ENCODE data around the gene SDF4.

SDF4 gene

GRCh38 chr1:1238702-1239178 is 6.9 kb upstream of the SDF4 start:
- TF ChIP-seq TEAD4 (IDR thresholded peaks at IDR 0.05), result no peak
- TF ChIP-seq NFIC (IDR thresholded peaks at IDR 0.05), result no peak
- TF ChIP-seq FOXM1 (IDR thresholded peaks at IDR 0.05; ENCODE audit: borderline replicate concordance, low read depth), result no peak
- TF ChIP-seq TAF1 (IDR thresholded peaks at IDR 0.05; ENCODE audit: low read depth), result no peak
- TF ChIP-seq CREB1 (IDR thresholded peaks at IDR 0.05; ENCODE audit: low read depth), result no peak
- TF ChIP-seq TCF12 (IDR thresholded peaks at IDR 0.05; ENCODE audit: low read depth), result no peak
- no peak for TF ChIP-seq YY1 (IDR thresholded peaks at IDR 0.05; ENCODE audit: low read depth)
- no peak for TF ChIP-seq MAX (IDR thresholded peaks at IDR 0.05)
- TF ChIP-seq RAD21 (IDR thresholded peaks at IDR 0.05; ENCODE audit: low read depth), result no peak
- no peak for TF ChIP-seq EGR1 (IDR thresholded peaks at IDR 0.05)
- TF ChIP-seq, protein P1, sequence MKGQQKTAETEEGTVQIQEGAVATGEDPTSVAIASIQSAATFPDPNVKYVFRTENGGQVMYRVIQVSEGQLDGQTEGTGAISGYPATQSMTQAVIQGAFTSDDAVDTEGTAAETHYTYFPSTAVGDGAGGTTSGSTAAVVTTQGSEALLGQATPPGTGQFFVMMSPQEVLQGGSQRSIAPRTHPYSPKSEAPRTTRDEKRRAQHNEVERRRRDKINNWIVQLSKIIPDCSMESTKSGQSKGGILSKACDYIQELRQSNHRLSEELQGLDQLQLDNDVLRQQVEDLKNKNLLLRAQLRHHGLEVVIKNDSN (IDR thresholded peaks at IDR 0.05), result no peak
- no peak; the same call in 1 of the 2 replicates for TF ChIP-seq ZBTB7A (IDR thresholded peaks at IDR 0.05; ENCODE audit: low read depth)
- TF ChIP-seq CEBPB (IDR thresholded peaks at IDR 0.05), result no peak
- TF ChIP-seq EP300 (IDR thresholded peaks at IDR 0.05; ENCODE audit: borderline replicate concordance), result no peak

GRCh38 chr1:1237874-1238701 is 6.3 kb upstream of the SDF4 start:
- TF ChIP-seq CEBPB (IDR thresholded peaks at IDR 0.05), result no peak
- TF ChIP-seq, protein P1 (IDR thresholded peaks at IDR 0.05), result no peak

DNA sequence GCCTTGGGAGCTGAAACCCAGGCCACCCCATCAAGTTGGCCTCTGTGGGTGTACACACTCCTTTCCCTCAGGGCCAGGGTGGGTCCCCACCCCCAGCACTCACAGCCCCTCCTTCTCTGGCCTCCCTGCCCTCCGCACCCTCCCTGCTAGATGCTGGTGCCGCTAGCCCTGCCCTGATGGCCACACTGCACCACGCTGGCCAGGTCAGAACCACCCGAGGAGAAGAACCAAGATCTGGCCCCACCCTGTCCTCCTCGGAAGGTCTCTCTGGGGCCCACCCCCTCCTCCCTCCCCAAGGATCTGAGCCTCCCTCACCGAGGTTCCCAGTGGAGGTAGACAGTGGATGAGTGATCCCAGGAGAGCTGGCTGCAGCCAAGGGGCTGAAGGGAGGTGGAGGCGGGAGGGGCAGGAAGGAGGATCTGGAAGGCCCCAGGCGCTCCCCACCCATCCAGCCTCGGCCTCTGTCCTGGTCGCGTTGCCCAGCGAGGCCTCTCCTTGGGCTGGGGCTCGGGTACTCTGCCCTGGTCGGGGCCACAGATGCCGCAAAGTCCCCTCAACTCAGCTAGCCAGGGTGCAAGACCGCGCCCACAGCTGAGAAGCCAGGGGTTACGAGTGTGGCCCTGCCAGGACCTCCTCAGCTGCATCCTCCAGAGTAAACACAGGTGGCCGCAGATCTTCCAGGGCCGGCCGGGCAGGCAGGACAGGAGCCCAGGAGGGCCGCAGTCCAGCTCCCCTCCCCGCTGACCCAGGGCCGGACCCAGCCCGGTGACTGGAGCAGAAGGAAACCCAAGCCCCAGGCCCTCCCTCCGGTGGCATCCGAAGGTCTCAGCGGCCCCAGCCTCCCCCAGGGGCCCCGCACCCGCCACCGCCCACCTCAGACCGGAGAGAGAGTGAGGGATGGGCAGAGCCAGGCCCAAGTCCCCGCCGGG is 5.4 kb upstream of the SDF4 start:
- TF ChIP-seq RAD21 (IDR thresholded peaks at IDR 0.05; ENCODE audit: low read depth) (no peak), ZBTB7A (IDR thresholded peaks at IDR 0.05; ENCODE audit: low read depth) (no peak), TEAD4 (IDR thresholded peaks at IDR 0.05) (no peak), CREB1 (IDR thresholded peaks at IDR 0.05; ENCODE audit: low read depth) (no peak), REST (IDR thresholded peaks at IDR 0.05; ENCODE audit: low read depth) (no peak), CEBPB (IDR thresholded peaks at IDR 0.05) (no peak), MAX (IDR thresholded peaks at IDR 0.05) (no peak), EGR1 (IDR thresholded peaks at IDR 0.05) (no peak), FOXM1 (IDR thresholded peaks at IDR 0.05; ENCODE audit: borderline replicate concordance, low read depth) (no peak), EP300 (IDR thresholded peaks at IDR 0.05; ENCODE audit: borderline replicate concordance) (no peak), YY1 (IDR thresholded peaks at IDR 0.05; ENCODE audit: low read depth) (no peak), TCF12 (IDR thresholded peaks at IDR 0.05; ENCODE audit: low read depth) (no peak), TAF1 (IDR thresholded peaks at IDR 0.05; ENCODE audit: low read depth) (no peak), NFIC (IDR thresholded peaks at IDR 0.05) (no peak)
- TF ChIP-seq, protein P1 (IDR thresholded peaks at IDR 0.05), result no peak

- TF ChIP-seq ZBTB7A (IDR thresholded peaks at IDR 0.05; ENCODE audit: low read depth), result no peak
- TF ChIP-seq RAD21 (IDR thresholded peaks at IDR 0.05; ENCODE audit: low read depth), result no peak
- no peak for TF ChIP-seq REST (IDR thresholded peaks at IDR 0.05; ENCODE audit: low read depth)
- TF ChIP-seq, protein P1 (IDR thresholded peaks at IDR 0.05), result no peak
- no peak for TF ChIP-seq YY1 (IDR thresholded peaks at IDR 0.05; ENCODE audit: low read depth)
- TF ChIP-seq FOXM1 (IDR thresholded peaks at IDR 0.05; ENCODE audit: borderline replicate concordance, low read depth), result no peak
- no peak for TF ChIP-seq TAF1 (IDR thresholded peaks at IDR 0.05; ENCODE audit: low read depth)
- TF ChIP-seq CREB1 (IDR thresholded peaks at IDR 0.05; ENCODE audit: low read depth), result no peak
- no peak for TF ChIP-seq CEBPB (IDR thresholded peaks at IDR 0.05)
- no peak for TF ChIP-seq TCF12 (IDR thresholded peaks at IDR 0.05; ENCODE audit: low read depth)
- TF ChIP-seq EGR1 (IDR thresholded peaks at IDR 0.05), result no peak
- TF ChIP-seq TEAD4 (IDR thresholded peaks at IDR 0.05), result no peak
- TF ChIP-seq MAX (IDR thresholded peaks at IDR 0.05), result no peak
- no peak for TF ChIP-seq EP300 (IDR thresholded peaks at IDR 0.05; ENCODE audit: borderline replicate concordance)
- no peak for TF ChIP-seq NFIC (IDR thresholded peaks at IDR 0.05)
Measured at GRCh38 chr1:1236176-1236763, 4.5 kb upstream of the SDF4 start.

Data from Ishikawa (cell line).